Fibroblast of mammary gland (primary cell): ENCODE data around the gene TMEM50A.
"Not testable (repeated sequence)": the region's sequence is repeated elsewhere in the genome, so short reads cannot be mapped to it uniquely, and the experiment has no call there.

Experiments
- DNase-seq: peaks from one replicate; pipeline ENCODE4 v3.0.0-alpha.2; 2010; ENCODE audit warnings: low read depth
- H3K4me3 ChIP-seq: 2 replicates; pipeline ENCODE4 v1.5.1; 2011; ENCODE audit warnings: low read depth, mild to moderate bottlenecking, low read length, moderate library complexity; ENCODE audit not compliant: control insufficient read depth
- TF ChIP-seq, protein P1 (sequence below): conservative IDR thresholded peaks from 2 replicates; pipeline ENCODE4 v1.5.1; 2011; ENCODE audit warnings: low read depth, low read length, inconsistent platforms; ENCODE audit not compliant: control insufficient read depth, insufficient read depth

TMEM50A gene

DNA sequence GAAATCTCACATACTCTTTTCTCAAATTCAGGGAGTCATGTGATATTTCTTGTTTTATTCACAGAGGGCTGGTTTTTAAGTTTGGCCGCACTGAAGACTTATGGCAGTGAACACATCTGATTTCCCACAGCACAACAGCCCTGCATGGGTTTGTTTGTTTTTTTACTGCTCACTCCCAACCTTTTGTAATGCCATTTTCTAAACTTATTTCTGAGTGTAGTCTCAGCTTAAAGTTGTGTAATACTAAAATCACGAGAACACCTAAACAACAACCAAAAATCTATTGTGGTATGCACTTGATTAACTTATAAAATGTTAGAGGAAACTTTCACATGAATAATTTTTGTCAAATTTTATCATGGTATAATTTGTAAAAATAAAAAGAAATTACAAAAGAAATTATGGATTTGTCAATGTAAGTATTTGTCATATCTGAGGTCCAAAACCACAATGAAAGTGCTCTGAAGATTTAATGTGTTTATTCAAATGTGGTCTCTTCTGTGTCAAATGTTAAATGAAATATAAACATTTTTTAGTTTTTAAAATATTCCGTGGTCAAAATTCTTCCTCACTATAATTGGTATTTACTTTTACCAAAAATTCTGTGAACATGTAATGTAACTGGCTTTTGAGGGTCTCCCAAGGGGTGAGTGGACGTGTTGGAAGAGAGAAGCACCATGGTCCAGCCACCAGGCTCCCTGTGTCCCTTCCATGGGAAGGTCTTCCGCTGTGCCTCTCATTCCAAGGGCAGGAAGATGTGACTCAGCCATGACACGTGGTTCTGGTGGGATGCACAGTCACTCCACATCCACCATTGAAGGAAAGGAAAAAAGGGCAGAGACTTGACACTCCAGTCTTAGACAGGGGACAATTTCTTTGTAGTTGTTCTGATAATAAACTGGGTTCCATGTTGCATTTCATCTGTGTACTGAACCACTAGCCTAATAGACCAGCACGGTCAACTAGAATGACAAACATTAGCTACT, 22.8 kb downstream of the TMEM50A start:
- H3K4me3 ChIP-seq = no peak overlapping the region
- peak; percentile 82 for DNase-seq
- TF ChIP-seq, protein P1, sequence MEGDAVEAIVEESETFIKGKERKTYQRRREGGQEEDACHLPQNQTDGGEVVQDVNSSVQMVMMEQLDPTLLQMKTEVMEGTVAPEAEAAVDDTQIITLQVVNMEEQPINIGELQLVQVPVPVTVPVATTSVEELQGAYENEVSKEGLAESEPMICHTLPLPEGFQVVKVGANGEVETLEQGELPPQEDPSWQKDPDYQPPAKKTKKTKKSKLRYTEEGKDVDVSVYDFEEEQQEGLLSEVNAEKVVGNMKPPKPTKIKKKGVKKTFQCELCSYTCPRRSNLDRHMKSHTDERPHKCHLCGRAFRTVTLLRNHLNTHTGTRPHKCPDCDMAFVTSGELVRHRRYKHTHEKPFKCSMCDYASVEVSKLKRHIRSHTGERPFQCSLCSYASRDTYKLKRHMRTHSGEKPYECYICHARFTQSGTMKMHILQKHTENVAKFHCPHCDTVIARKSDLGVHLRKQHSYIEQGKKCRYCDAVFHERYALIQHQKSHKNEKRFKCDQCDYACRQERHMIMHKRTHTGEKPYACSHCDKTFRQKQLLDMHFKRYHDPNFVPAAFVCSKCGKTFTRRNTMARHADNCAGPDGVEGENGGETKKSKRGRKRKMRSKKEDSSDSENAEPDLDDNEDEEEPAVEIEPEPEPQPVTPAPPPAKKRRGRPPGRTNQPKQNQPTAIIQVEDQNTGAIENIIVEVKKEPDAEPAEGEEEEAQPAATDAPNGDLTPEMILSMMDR = no peak

DNA sequence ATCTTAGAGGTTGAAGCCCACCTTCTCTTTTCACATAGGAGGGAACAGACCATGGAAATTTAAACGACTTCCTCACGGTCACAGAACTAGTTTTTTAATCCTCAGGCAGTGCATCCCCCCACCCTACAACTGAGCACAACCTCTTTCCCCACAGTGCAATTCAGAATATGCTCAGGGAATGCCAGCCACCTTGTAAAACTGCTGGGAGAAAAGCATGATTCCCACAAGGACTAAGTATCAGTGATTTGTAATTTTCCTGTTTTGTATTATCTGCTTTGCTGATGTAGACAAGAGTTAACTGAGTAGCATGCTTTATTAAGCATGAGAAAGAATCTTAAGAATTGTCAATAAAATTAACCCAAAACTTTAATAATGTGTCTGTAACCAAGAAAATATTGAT, 23.8 kb downstream of the TMEM50A start:
- TF ChIP-seq, protein P1 = no peak
- H3K4me3 ChIP-seq = no peak overlapping the region
- no peak for DNase-seq

DNA sequence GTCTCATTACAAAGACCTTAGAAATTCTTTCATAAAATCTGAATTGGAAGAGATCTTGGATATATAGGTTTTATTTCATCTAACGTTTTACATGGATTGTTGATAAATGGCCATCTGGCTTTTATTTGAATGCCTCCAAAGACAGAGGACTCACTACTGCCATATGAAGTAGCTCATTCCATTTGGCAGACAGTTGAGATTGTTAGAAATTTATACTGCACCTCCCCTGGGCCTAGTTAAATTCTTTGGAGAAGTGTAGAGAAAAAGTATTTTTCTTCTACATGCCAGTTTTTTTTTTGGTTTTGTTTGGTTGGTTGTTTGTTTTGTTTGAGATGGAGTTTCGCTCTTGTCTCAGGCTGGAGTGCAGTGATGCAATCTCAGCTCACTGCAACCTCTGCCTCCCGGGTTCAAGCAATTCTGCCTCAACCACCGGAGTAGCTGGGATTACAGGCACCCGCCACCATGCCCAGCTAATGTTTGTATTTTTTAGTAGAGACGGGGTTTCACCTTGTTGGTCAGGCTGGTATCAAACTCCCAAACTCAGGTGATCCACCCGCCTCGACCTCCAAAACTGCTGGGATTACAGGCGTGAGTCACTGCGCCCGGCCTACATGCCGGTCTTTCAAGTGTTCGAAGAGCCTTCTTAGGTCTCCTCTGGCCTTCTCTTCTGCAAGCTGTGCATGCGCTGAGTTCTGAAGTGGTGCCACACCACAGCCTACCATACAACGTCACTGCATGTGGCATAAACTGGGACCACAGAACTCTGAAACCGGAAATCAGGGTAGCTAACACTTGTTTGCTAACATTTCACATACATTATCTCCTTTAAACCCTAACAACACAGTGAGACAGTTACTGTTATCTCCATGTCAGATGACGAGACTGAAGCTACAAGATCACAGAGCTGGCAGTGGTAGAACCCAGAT, 24.8 kb downstream of the TMEM50A start:
- H3K4me3 ChIP-seq, DNase-seq: not testable (repeated sequence)

DNA sequence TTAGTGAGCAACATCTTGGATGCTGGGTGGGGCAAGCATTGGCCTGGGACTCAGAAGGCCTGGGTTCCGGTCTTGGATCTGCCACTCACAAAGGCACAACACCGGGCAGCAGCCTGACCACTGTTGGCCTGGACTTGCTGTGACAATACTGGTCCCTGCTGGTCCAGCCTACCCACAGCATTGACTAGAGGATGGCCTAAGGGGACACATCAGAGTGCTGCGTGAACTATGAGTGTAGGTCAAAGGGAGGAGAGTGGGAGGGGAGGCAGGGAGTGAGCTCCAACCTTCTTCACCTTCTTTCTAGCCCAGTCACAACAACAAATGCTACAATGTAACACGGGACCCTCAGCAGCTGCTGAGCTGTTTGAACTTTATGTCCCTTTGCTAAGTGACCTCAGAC, 31.1 kb downstream of the TMEM50A start:
- TF ChIP-seq, protein P1 = no peak
- no peak overlapping the region for H3K4me3 ChIP-seq
- peak; percentile 28 for DNase-seq

DNA sequence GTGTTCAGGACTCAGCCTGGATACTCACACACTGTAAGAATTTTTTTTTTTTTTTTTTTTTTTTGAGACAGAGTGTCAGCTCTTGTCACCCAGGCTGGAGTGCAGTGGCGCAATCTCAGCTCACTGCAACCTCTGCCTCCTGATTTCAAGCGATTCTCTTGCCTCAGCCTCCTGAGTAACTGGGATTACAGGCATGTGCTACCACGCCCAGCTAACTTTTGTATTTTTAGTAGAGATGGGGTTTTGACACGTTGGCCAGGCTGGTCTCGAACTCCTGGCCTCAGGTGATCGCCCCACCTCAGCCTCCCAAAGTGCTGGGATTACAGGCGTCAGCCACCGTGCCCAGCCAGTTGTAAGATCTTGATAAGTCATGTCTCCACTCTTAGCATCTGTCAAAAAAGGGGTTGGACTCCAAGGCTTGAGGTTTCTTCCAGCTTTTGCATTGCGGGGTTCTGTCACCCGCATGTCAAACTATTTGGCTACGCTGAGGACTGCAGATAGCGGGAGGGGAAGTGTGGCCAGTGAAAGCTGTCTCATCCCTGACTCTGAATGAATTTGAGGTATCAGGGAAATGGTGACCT, 31.6 kb downstream of the TMEM50A start:
- DNase-seq = not testable (repeated sequence)

DNA sequence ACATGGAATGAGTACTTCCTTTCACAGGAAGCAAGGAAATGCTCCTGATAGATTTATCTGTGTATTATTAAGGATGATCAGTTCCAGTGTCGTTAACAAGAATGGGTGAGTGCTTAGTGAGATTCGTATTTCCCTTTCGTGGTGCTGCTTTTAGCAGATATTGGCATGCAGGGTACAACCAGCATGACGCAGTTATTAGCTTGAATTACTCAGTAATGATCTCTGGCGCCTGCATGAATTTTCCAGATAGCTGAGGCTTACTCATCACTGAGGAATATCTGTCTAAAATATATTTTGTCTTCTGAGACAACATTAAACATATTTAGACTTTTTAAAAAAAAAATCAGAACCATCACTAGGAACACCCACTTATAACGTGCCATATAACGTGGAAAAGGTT, 33.6 kb downstream of the TMEM50A start:
- DNase-seq = peak; percentile 95
- not testable (repeated sequence) for H3K4me3 ChIP-seq

More for the DNA sequence above, 31.6 kb downstream of the TMEM50A start:
- H3K4me3 ChIP-seq = not testable (repeated sequence)

DNA sequence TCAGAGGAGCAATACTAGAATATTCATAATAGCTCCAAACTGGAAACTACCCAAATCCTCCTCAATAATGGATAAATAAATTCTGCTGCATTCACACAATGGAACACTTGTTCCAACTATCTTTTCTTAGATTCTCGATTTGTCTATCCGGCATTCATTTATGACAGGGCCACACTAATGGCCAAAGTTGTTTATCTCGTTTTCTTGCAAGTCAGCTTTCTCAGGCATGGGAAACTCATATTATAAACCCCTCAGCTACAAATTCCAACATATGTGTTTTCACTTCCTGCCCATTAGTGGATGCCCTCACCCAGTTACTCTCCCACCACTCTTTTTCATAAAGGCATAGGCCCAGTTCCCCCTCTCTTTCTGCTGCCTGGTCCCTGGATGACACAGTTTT, 40.2 kb downstream of the TMEM50A start:
- not testable (repeated sequence) for DNase-seq

DNA sequence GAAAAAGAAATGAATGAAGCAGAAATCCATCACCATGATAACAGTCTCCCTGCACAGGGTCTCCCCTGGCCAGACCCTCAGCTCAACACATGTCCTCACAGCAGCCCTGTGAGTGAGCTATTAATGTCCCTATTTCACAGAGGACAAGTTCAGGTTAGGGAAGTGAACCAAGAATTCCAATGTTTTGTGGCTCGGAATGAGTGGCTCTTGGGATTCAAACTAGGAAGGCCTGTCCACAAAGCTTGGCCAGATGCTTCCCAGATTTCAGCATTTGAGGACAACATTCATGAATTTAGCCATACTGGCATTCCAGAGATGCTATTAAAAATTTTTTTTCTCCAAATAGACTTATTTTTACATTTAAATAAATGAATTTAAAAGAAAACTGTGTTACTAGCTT, 44.4 kb downstream of the TMEM50A start:
- DNase-seq = peak; percentile 22
- H3K4me3 ChIP-seq = not testable (repeated sequence)

More for the DNA sequence above, 40.2 kb downstream of the TMEM50A start:
- H3K4me3 ChIP-seq = not testable (repeated sequence)

DNA sequence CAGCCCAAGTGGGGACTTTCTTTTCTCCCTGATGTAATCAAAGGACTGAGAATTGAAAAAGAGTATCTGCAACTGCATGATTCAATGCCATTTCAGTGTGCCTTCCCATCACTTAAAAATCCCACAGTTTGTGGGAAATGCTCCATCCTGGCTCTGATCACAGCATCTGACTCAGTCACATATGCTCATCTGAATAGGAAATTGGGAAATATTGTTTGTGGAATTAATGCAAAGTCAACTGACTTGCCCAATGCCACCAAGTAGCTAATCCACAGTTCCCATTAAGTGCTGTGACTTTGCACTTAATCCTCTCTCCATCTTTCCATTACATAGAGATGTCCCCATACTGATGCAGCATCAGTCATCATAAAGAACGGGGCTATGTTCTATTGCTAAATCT, 45.0 kb downstream of the TMEM50A start:
- peak; percentile 97 for DNase-seq
- not testable (repeated sequence) for H3K4me3 ChIP-seq

DNA sequence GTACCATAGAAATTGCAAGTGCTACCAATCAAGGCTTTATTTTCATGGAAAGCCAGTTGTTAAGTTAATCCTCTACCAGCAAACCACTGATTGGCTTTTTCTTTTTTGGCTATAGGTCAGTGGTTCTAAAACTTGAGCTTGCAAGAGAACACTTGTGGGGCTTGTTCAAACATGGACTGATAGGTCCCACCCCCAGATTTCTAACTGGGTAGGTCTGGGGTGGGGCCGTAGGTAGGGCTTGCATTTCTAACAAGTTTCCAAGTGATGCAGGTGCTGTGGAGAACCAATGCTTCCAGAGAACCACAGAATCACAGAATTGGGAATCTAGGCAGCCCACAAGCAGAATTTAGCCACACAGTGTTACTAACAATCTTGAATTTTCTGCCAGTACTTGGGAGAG, 45.7 kb downstream of the TMEM50A start:
- DNase-seq, H3K4me3 ChIP-seq: not testable (repeated sequence)

DNA sequence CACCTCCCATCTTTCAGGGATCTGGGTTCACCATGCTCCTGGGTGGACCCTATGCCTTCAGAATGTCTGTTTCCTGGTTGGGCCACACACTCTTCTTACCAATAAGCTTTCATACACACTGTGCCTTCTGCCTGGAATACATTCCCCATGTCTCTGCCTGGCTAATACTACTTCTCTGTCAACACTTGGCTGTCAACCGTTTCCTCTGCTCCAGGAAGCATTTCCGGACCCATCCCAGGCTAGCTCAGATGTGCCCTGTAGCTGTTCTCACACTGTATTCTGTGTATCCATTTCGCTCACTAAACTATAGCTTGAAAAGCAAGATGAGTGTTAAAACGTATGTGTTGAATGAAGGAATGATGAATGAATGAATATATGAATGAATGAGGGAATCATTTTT, 49.0 kb downstream of the TMEM50A start:
- not testable (repeated sequence) for H3K4me3 ChIP-seq, DNase-seq

DNA sequence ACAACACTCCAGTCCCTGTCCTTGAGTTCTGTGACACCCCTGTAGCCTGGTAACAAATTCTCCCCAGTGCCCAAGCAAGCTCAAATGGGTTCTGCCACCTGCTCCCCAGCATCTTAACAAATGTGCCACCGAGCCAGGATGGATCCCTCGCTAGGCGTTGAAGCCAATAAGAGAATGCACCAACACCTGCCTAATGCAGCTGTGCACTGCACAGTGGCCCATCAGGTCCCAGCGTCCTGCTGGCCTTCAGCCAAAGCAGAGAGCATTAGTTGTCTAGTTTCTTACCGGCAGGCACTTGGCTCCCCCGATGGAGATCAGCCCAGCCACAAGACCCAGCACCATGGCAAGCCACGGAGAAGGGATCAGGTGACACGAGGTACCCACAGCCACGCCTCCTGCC, 50.6 kb downstream of the TMEM50A start:
- DNase-seq, H3K4me3 ChIP-seq: not testable (repeated sequence)

DNA sequence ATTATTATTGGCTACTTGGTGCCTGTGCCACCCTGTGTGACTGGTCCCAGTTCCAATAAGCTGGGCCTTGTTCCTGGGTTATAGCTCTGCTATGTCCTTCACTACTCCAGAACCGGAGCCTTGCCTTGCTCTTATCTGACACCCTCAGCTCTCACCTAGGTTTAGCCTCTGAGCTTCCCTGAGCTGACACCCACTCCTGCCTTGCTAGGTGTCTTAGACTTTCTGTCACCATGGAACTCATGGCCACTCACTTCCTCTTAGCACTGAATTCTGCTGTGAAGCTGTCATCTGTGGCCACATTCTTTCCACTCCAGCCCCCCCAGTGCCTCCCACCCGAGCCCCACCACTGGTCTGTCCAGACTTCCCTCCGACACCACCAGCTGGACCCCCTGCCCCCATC, 51.6 kb downstream of the TMEM50A start:
- DNase-seq, H3K4me3 ChIP-seq: not testable (repeated sequence)
